ENCODE data around the gene LRRC14B.
A peak's percentile ranks its signal among the peaks of the same experiment; 100 is the strongest.

LRRC14B gene

GRCh38 chr5:186091-187041, 4.9 kb upstream of the LRRC14B start:
- DNase-seq (ENCODE audit: low spot score), result no peak
- CTCF ChIA-PET, result no interaction called here
- POLR2A ChIA-PET (ENCODE audit: low non-redundant PET), result no interaction called here
- no peak overlapping the region for H3K27ac ChIP-seq
- no peak for TF ChIP-seq CTCF (conservative IDR thresholded peaks at IDR 0.05; ENCODE audit: low read depth)

GRCh38 chr5:187042-187431, 4.3 kb upstream of the LRRC14B start:
- TF ChIP-seq CTCF (conservative IDR thresholded peaks at IDR 0.05; ENCODE audit: low read depth), result no peak
- CTCF ChIA-PET, result no interaction called here
- POLR2A ChIA-PET (ENCODE audit: low non-redundant PET), result no interaction called here
- no peak overlapping the region for H3K27ac ChIP-seq
- no peak for DNase-seq (ENCODE audit: low spot score)

GRCh38 chr5:187617-188451, 3.5 kb upstream of the LRRC14B start:
- ChIA-PET CTCF (interaction anchor here (0.7 to 1.2 kb wide), 9 partner anchors 12 to 241 kb away, joined by 3 to 9 read pairs (median 4); no protein-coding TSS in a partner anchor), POLR2A (ENCODE audit: low non-redundant PET) (no interaction called here)
- no peak for TF ChIP-seq CTCF (conservative IDR thresholded peaks at IDR 0.05; ENCODE audit: low read depth)
- H3K27ac ChIP-seq, result no peak overlapping the region
- DNase-seq (ENCODE audit: low spot score), result no peak

- TF ChIP-seq CTCF (conservative IDR thresholded peaks at IDR 0.05; ENCODE audit: low read depth), result peak; percentile 98
- CTCF ChIA-PET, result interaction anchor here (0.5 to 1.2 kb wide), 12 partner anchors 11 to 240 kb away, joined by 3 to 9 read pairs (median 3); no protein-coding TSS in a partner anchor
- no peak overlapping the region for H3K27ac ChIP-seq
- peak; percentile 91 for DNase-seq (ENCODE audit: low spot score)
- POLR2A ChIA-PET (ENCODE audit: low non-redundant PET), result no interaction called here
These were observed 2.5 kb upstream of the LRRC14B start for GRCh38 chr5:188488-189481.

- DNase-seq (ENCODE audit: low spot score), result no peak
- H3K27ac ChIP-seq, result no peak overlapping the region
- CTCF ChIA-PET, result no interaction called here
- TF ChIP-seq CTCF (conservative IDR thresholded peaks at IDR 0.05; ENCODE audit: low read depth), result no peak
- POLR2A ChIA-PET (ENCODE audit: low non-redundant PET), result no interaction called here
These were observed 1.8 kb upstream of the LRRC14B start for GRCh38 chr5:189486-189885.
